ENCODE measurements around the gene MYBL2. TPM values are rescaled to one million over a fixed set of nuclear protein-coding genes. Genes with fewer than 3 reads are reported as not detected.

Gene MYBL2
- total RNA-seq, 1 experiment from 2014 or later = 95.9 TPM

- DNase-seq (no peak), ATAC-seq (no peak)
- Histone ChIP-seq H2AFZ (ENCODE audit: low read length) (no peak overlapping the region), H3K9ac (ENCODE audit: low read length) (no peak overlapping the region), H3K27me3 (ENCODE audit: low read length) (no peaks in the 10 kb centered on the region), H3F3A (ENCODE audit: low read length, unreplicated experiment) (no peaks in the 10 kb centered on the region), H4K20me1 (ENCODE audit: low read length) (no peaks in the 10 kb centered on the region), H3K4me1 (ENCODE audit: insufficient read depth, low read length) (no peaks in the 10 kb centered on the region), H3K27ac (ENCODE audit: low read length) (no peak overlapping the region), H3K36me3 (ENCODE audit: low read depth, low read length) (peaks cover 28% of the 10 kb centered on the region), H3K9me2 (replicated peaks; ENCODE audit: low read length) (no peaks in the 10 kb centered on the region), H3K79me2 (ENCODE audit: low read length) (no peaks in the 10 kb centered on the region), H3K4me2 (ENCODE audit: low read length) (no peak overlapping the region), H3K9me3 (ENCODE audit: low read length) (no peaks in the 10 kb centered on the region), H3K4me3 (ENCODE audit: low read length) (no peak overlapping the region)
- no TSS peak for BruUV-seq (replicated peaks)
- no peak for TF ChIP-seq CTCF (conservative IDR thresholded peaks at IDR 0.05; ENCODE audit: low read depth, low read length)
- no peak for TF ChIP-seq EZH2 (IDR thresholded peaks at IDR 0.05; ENCODE audit: low read length, unreplicated experiment)
- no peak for TF ChIP-seq EZH2phosphoT487 (IDR thresholded peaks at IDR 0.05; ENCODE audit: borderline replicate concordance, low read length)
- POLR2A ChIA-PET (ENCODE audit: unreplicated experiment) = no interaction called here
- intact Hi-C loops (cut with micrococcal nuclease) = no loop called here
- CTCF ChIA-PET = no interaction called here
Observed at GRCh38 chr20:43694763-43695162, 27.8 kb downstream of the MYBL2 start.

GRCh38 chr20:43695571-43695970, 28.7 kb downstream of the MYBL2 start:
- POLR2A ChIA-PET (ENCODE audit: unreplicated experiment) = no interaction called here
- BruUV-seq (replicated peaks) = no TSS peak

More at GRCh38 chr20:43695571-43695970, 28.7 kb downstream of the MYBL2 start:
- Histone ChIP-seq H4K20me1 (ENCODE audit: low read length) (no peaks in the 10 kb centered on the region), H3K27ac (ENCODE audit: low read length) (no peak overlapping the region), H3K4me3 (ENCODE audit: low read length) (no peak overlapping the region), H3K9me3 (ENCODE audit: low read length) (no peaks in the 10 kb centered on the region), H2AFZ (ENCODE audit: low read length) (no peak overlapping the region), H3K4me2 (ENCODE audit: low read length) (no peak overlapping the region), H3K79me2 (ENCODE audit: low read length) (no peaks in the 10 kb centered on the region), H3K9ac (ENCODE audit: low read length) (no peak overlapping the region), H3K36me3 (ENCODE audit: low read depth, low read length) (peaks cover 36% of the 10 kb centered on the region), H3K27me3 (ENCODE audit: low read length) (no peaks in the 10 kb centered on the region), H3K4me1 (ENCODE audit: insufficient read depth, low read length) (no peaks in the 10 kb centered on the region), H3F3A (ENCODE audit: low read length, unreplicated experiment) (no peaks in the 10 kb centered on the region), H3K9me2 (replicated peaks; ENCODE audit: low read length) (no peaks in the 10 kb centered on the region)
- ATAC-seq (no peak), DNase-seq (no peak)
- CTCF ChIA-PET = no interaction called here
- intact Hi-C loops (cut with micrococcal nuclease) = no loop called here
- TF ChIP-seq EZH2phosphoT487 (IDR thresholded peaks at IDR 0.05; ENCODE audit: borderline replicate concordance, low read length) (no peak), EZH2 (IDR thresholded peaks at IDR 0.05; ENCODE audit: low read length, unreplicated experiment) (no peak), CTCF (conservative IDR thresholded peaks at IDR 0.05; ENCODE audit: low read depth, low read length) (no peak)

Data from PC-3 (cell line).